HepG2 (cell line): ENCODE measurements around the gene EIF5A2. TPM values are rescaled to one million over a fixed set of nuclear protein-coding genes. Genes with fewer than 3 reads are reported as not detected.

Experiments
- ATAC-seq: fragments of 200-7000 bp; cut with Tn5 transposase; 3 replicates; pipeline ENCODE4 v1.9.1; 2020; ENCODE audit warnings: mild to moderate bottlenecking, moderate library complexity
- BruUV-seq: library from RNA; stranded (reverse); fragments of 400-500 nt; replicated peaks from 2 replicates; lab custom pipeline; 2021; lab: Mats Ljungman, UMichigan
- CTCF ChIA-PET: fragments of 300-600 bp; formaldehyde crosslinking; extraction: SDS; loops from one replicate; lab custom pipeline; 2021; ENCODE audit warnings: low total read pairs, inconsistent platforms, low intra/inter-chr PET ratio; lab: Yijun Ruan, JAX
- POLR2A ChIA-PET: fragments of 350-600 bp; sonication (Branson Sonifier 250); formaldehyde crosslinking; loops from one replicate; lab custom pipeline; 2020; ENCODE audit warnings: antibody characterized with exemption, inconsistent platforms; lab: Yijun Ruan, JAX
- DNase-seq: peaks from one replicate; pipeline ENCODE4 v3.0.0-alpha.2; 2015; ENCODE audit warnings: low spot score
- FAIRE-seq: peaks from 3 replicates; lab custom pipeline; 2011; peaks lifted over from hg19 to GRCh38; lab: Jason Lieb, UNC
- H2AFZ ChIP-seq: one replicate; pipeline ENCODE4 v1.6.1; 2011; ENCODE audit warnings: low read length, inconsistent platforms
- H3K27ac ChIP-seq: fragments of 300-600 bp; 3 replicates; pipeline ENCODE4 v1.8.0; 2011; ENCODE audit warnings: mixed run types, mild to moderate bottlenecking, mixed read lengths, low read length, inconsistent platforms; ENCODE audit not compliant: insufficient read depth; ENCODE audit errors: extremely low read length
- H3K27me3 ChIP-seq, 2 experiments: fragments of 200-600 bp in 1 of 2; 2 replicates in 1 of 2; 3 replicates in 1 of 2; pipeline versions ENCODE4 v1.6.0 to v1.8.0; 2011; ENCODE audit warnings: low read length in 2 of 2, mild to moderate bottlenecking in 2 of 2, moderate library complexity in 2 of 2, inconsistent platforms in 1 of 2; ENCODE audit not compliant: insufficient read depth in 2 of 2, control insufficient read depth in 1 of 2
- H3K36me3 ChIP-seq, 2 experiments: fragments of 200-600 bp in 1 of 2; replicated peaks in 1 of 2; 2 replicates in 1 of 2; 3 replicates in 1 of 2; pipeline versions ENCODE4 v1.5.1 to v1.8.0; 2011; ENCODE audit warnings: low read length in 2 of 2, inconsistent platforms in 1 of 2; ENCODE audit not compliant: insufficient read depth in 2 of 2, control insufficient read depth in 1 of 2
- H3K4me1 ChIP-seq: 2 replicates; pipeline ENCODE4 v1.5.1; 2012; ENCODE audit warnings: low read length, inconsistent platforms; ENCODE audit not compliant: insufficient read depth
- H3K4me2 ChIP-seq: 2 replicates; pipeline ENCODE4 v1.6.0; 2011; ENCODE audit warnings: low read depth, low read length, inconsistent platforms
- H3K4me3 ChIP-seq, 3 experiments: fragments of 200-600 bp in 1 of 3; sonication (generic), shearing (Covaris generic) in 1 of 3; replicated peaks in 1 of 3; 2 replicates each; pipeline ENCODE4 v1.5.1; 2011 to 2016; ENCODE audit warnings: low read length in 3 of 3, inconsistent platforms in 2 of 3, low read depth in 2 of 3, mild to moderate bottlenecking in 2 of 3, control low read depth in 1 of 3, mixed read lengths in 1 of 3; ENCODE audit not compliant: insufficient read depth in 1 of 3
- H3K79me2 ChIP-seq: one replicate; pipeline ENCODE4 v1.6.1; 2011; ENCODE audit warnings: low read length, inconsistent platforms; ENCODE audit not compliant: insufficient read depth
- H3K9ac ChIP-seq: 2 replicates; pipeline ENCODE4 v1.6.0; 2011; ENCODE audit warnings: mild to moderate bottlenecking, low read depth, low read length, inconsistent platforms; ENCODE audit not compliant: insufficient read depth
- H3K9me3 ChIP-seq: 2 replicates; pipeline ENCODE4 v1.5.1; 2012; ENCODE audit warnings: mild to moderate bottlenecking, low read length
- H4K20me1 ChIP-seq: 2 replicates; pipeline ENCODE4 v1.6.0; 2011; ENCODE audit warnings: inconsistent platforms, mild to moderate bottlenecking, low read length, moderate library complexity; ENCODE audit not compliant: insufficient read depth
- ARHGAP35 ChIP-seq: sonication (generic); formaldehyde crosslinking; IDR thresholded peaks from 2 replicates; pipeline ENCODE4 v1.9.0; 2022; ENCODE audit warnings: mild to moderate bottlenecking, inconsistent platforms, moderate library complexity, missing genetic modification reagents, borderline replicate concordance
- FLYWCH1 ChIP-seq: sonication (generic); formaldehyde crosslinking; IDR thresholded peaks from 2 replicates; pipeline ENCODE4 v1.8.1; 2023; ENCODE audit warnings: mild to moderate bottlenecking, missing genetic modification reagents
- GLI4 ChIP-seq: sonication (generic); formaldehyde crosslinking; IDR thresholded peaks from 2 replicates; pipeline ENCODE4 v1.5.1; 2020; ENCODE audit warnings: missing genetic modification reagents, mild to moderate bottlenecking, moderate library complexity, borderline replicate concordance
- HOXA9 ChIP-seq: sonication (generic); formaldehyde crosslinking; IDR thresholded peaks from 2 replicates; pipeline ENCODE4 v1.8.1; 2022; ENCODE audit warnings: missing genetic modification reagents, mild to moderate bottlenecking, moderate library complexity, borderline replicate concordance
- MAFF ChIP-seq: IDR thresholded peaks from 2 replicates; pipeline ENCODE4 v1.6.1; 2011; ENCODE audit warnings: low read depth, low read length, improper control_type of control experiment
- MAFK ChIP-seq, 2 experiments: IDR thresholded peaks in 1 of 2; conservative IDR thresholded peaks in 1 of 2; 2 replicates each; pipeline ENCODE4 v1.6.1; 2011; ENCODE audit warnings: improper control_type of control experiment in 2 of 2, low read length in 2 of 2
- SNAPC2 ChIP-seq: sonication (generic); formaldehyde crosslinking; IDR thresholded peaks from 2 replicates; pipeline ENCODE4 v1.8.1; 2022; ENCODE audit warnings: mild to moderate bottlenecking, missing genetic modification reagents
- ZNF101 ChIP-seq: sonication (generic); formaldehyde crosslinking; IDR thresholded peaks from 2 replicates; pipeline ENCODE4 v1.4.0; 2020; ENCODE audit warnings: mild to moderate bottlenecking, low read depth, missing genetic modification reagents, borderline replicate concordance
- ZNF543 ChIP-seq: sonication (generic); formaldehyde crosslinking; IDR thresholded peaks from 2 replicates; pipeline ENCODE4 v1.4.0; 2020; ENCODE audit warnings: mild to moderate bottlenecking, missing genetic modification reagents
- WGBS: methylation state at CpG from one replicate; pipeline ENCODE4 v1.1.6; 2017; ENCODE audit warnings: low lambda C conversion rate; 5-methylcytosine and 5-hydroxymethylcytosine counted together
- in situ Hi-C: cut with HindIII; loops from 2 replicates; pipeline ENCODE4 v1.10.0; 2017; ENCODE audit warnings: low pct_unique_long_range_greater_than_20kb; ENCODE audit not compliant: extremely low pct_ligation_motif_present
- intact Hi-C: fragments of 100-400 bp; cut with micrococcal nuclease; formaldehyde crosslinking; loops from one replicate; pipeline ENCODE4 v1.10.0; 2022; ENCODE audit not compliant: unreplicated experiment
- polyA plus RNA-seq, 8 experiments: library from polyadenylated mRNA; depleted of rRNA in 3 of 8; stranded (reverse) in 7 of 8; unstranded in 1 of 8; fragments of >200 nt; fragmentation: Illumina TruSeq in 4 of 8; extraction: Trizol in 4 of 8; gene quantifications; 2 replicates each; pipeline versions ENCODE4 v1.2.1 to v1.2.3, GENCODE V29; 2011 to 2016; ENCODE audit warnings: low read depth in 4 of 8, missing spikeins in 1 of 8, mixed read lengths in 1 of 8; ENCODE audit not compliant: insufficient read depth in 1 of 8
- total RNA-seq, 5 experiments: library from RNA; depleted of rRNA; stranded (reverse); fragments of >200 nt; fragmentation: Illumina TruSeq; extraction: Trizol; gene quantifications; 2 replicates each; pipeline ENCODE4 v1.2.3, GENCODE V29; 2016; ENCODE audit warnings: low read depth in 1 of 5
- TF ChIP-seq, protein P1 (sequence below): sonication (generic); formaldehyde crosslinking; IDR thresholded peaks from 2 replicates; pipeline ENCODE4 v1.4.0; 2020; ENCODE audit warnings: missing genetic modification reagents, borderline replicate concordance
- TF ChIP-seq, protein P2 (sequence below): sonication (generic); formaldehyde crosslinking; conservative IDR thresholded peaks from 2 replicates; pipeline ENCODE4 v1.8.0; 2022; ENCODE audit warnings: low read depth, missing genetic modification reagents

Gene EIF5A2
- total and polyA plus RNA-seq, 2 of the 13 experiments (the other 11 are each of a cell fraction or from before 2014, with no cell fraction given), result 3.5 to 9.4 TPM

DNA sequence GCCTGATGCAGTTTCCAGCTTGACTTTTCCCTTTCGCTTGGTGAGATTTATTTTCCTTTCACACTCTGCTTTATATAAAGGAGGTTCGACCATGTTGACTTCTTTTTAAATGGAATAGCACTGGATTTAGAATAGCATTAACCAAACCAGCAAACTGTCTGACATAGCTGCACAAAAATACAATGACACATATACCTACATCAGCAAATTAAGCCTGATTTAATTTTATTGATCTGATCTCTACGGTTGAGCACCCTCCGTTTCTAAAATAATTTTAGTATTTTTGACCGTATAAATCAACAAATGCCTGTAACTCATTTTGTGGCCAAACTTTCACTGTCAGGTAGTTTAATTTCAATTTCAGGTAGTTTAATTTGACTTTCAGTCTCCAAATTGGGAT lies 5.8 kb upstream of the EIF5A2 start:
- peaks cover 6% of the 10 kb centered on the region for H3K4me1 ChIP-seq
- H3K27me3 ChIP-seq, result 0 out of 5 replicates have a peak, but pooled peaks cover 0 to 4% of the 10 kb centered on the region in 2 experiments
- TF ChIP-seq MAFF (peak; percentile 56; the same call in 1 of the 2 replicates), HOXA9 (no peak), SNAPC2 (CRISPR knock-in tag) (no peak), ZNF543 (CRISPR knock-in tag) (no peak), ARHGAP35 (CRISPR knock-in tag) (no peak), FLYWCH1 (CRISPR knock-in tag) (no peak), ZNF101 (CRISPR knock-in tag) (no peak), GLI4 (CRISPR knock-in tag) (no peak), MAFK (conservative IDR thresholded peaks at IDR 0.05 in 1 of 2, IDR thresholded peaks at IDR 0.05 in 1 of 2; ENCODE audit: low read length in 2 of 2) (peak; percentile 62 to 63; a peak in 3 of 4 replicates)
- TF ChIP-seq, protein P1, sequence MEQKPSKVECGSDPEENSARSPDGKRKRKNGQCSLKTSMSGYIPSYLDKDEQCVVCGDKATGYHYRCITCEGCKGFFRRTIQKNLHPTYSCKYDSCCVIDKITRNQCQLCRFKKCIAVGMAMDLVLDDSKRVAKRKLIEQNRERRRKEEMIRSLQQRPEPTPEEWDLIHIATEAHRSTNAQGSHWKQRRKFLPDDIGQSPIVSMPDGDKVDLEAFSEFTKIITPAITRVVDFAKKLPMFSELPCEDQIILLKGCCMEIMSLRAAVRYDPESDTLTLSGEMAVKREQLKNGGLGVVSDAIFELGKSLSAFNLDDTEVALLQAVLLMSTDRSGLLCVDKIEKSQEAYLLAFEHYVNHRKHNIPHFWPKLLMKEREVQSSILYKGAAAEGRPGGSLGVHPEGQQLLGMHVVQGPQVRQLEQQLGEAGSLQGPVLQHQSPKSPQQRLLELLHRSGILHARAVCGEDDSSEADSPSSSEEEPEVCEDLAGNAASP, result no peak
- TF ChIP-seq, protein P2, sequence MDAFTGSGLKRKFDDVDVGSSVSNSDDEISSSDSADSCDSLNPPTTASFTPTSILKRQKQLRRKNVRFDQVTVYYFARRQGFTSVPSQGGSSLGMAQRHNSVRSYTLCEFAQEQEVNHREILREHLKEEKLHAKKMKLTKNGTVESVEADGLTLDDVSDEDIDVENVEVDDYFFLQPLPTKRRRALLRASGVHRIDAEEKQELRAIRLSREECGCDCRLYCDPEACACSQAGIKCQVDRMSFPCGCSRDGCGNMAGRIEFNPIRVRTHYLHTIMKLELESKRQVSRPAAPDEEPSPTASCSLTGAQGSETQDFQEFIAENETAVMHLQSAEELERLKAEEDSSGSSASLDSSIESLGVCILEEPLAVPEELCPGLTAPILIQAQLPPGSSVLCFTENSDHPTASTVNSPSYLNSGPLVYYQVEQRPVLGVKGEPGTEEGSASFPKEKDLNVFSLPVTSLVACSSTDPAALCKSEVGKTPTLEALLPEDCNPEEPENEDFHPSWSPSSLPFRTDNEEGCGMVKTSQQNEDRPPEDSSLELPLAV, result no peak
- no peak for ATAC-seq
- POLR2A ChIA-PET, result no interaction called here
- no peak overlapping the region for H3K4me3 ChIP-seq
- peaks cover 20% of the 10 kb centered on the region for H3K9me3 ChIP-seq
- intact Hi-C loops, result no loop called here
- H3K4me2 ChIP-seq, result no peak overlapping the region
- H4K20me1 ChIP-seq, result no peaks in the 10 kb centered on the region
- WGBS, result 53% methylated on average over 5 of the region's 5 CpGs
- H3K36me3 ChIP-seq, result no peaks in the 10 kb centered on the region
- in situ Hi-C loops, result no loop called here
- no peak overlapping the region for H3K27ac ChIP-seq
- CTCF ChIA-PET, result no interaction called here
- no peak for DNase-seq
- no peak overlapping the region for H3K9ac ChIP-seq
- no peak for FAIRE-seq
- no peaks in the 10 kb centered on the region for H3K79me2 ChIP-seq
- no peak overlapping the region for H2AFZ ChIP-seq
- BruUV-seq, result no TSS peak
